K562 (cell line): ENCODE measurements around the gene DDR2. TPM values are rescaled to one million over a fixed set of nuclear protein-coding genes. Genes with fewer than 3 reads are reported as not detected.

ENCODE experiments used
- HMG20B ChIP-seq: fragments of 250-450 bp; sonication (Bioruptor Pico); IDR thresholded peaks from 2 replicates; pipeline ENCODE4 v1.5.0; 2021; ENCODE audit warnings: mild to moderate bottlenecking
- polyA plus RNA-seq, 8 experiments: library from polyadenylated mRNA; depleted of rRNA in 4 of 8; stranded (reverse) in 5 of 8; unstranded in 3 of 8; fragments of >200 nt; fragmentation: Nextera tagmentation in 2 of 8; fragmentation: Illumina TruSeq in 1 of 8; extraction: Ambion mirVana in 2 of 8; extraction: Trizol in 1 of 8; gene quantifications; 2 replicates each; pipeline versions ENCODE4 v1.2.1 to v1.2.3, GENCODE V29; 2011 to 2014; ENCODE audit warnings: inconsistent platforms in 1 of 8, missing spikeins in 1 of 8
- total RNA-seq, 7 experiments: library from RNA; depleted of rRNA in 6 of 7; stranded (reverse); fragments of >200 nt in 6 of 7; fragmentation: Illumina TruSeq in 2 of 7; extraction: Trizol in 2 of 7; gene quantifications; 2 replicates each; pipeline versions ENCODE4 v1.2.1 to v1.2.3, GENCODE V29; 2011 to 2021; ENCODE audit warnings: low replicate concordance in 1 of 7
- TF ChIP-seq, protein P1 (sequence below), 2 experiments: fragments of 450-650 bp in 1 of 2; sonication (generic) in 1 of 2; formaldehyde crosslinking in 1 of 2; IDR thresholded peaks; 2 replicates each; pipeline versions ENCODE4 v1.7.1 to v1.9.0; 2016 to 2022; ENCODE audit warnings: inconsistent platforms in 1 of 2, mild to moderate bottlenecking in 1 of 2, missing genetic modification reagents in 1 of 2

The DDR2 gene
- total and polyA plus RNA-seq, 9 of the 15 experiments (the other 6 are each of a cell fraction or from before 2014, with no cell fraction given), result 0.36 to 2.0 (median 1.1) TPM

- TF ChIP-seq, protein P1, sequence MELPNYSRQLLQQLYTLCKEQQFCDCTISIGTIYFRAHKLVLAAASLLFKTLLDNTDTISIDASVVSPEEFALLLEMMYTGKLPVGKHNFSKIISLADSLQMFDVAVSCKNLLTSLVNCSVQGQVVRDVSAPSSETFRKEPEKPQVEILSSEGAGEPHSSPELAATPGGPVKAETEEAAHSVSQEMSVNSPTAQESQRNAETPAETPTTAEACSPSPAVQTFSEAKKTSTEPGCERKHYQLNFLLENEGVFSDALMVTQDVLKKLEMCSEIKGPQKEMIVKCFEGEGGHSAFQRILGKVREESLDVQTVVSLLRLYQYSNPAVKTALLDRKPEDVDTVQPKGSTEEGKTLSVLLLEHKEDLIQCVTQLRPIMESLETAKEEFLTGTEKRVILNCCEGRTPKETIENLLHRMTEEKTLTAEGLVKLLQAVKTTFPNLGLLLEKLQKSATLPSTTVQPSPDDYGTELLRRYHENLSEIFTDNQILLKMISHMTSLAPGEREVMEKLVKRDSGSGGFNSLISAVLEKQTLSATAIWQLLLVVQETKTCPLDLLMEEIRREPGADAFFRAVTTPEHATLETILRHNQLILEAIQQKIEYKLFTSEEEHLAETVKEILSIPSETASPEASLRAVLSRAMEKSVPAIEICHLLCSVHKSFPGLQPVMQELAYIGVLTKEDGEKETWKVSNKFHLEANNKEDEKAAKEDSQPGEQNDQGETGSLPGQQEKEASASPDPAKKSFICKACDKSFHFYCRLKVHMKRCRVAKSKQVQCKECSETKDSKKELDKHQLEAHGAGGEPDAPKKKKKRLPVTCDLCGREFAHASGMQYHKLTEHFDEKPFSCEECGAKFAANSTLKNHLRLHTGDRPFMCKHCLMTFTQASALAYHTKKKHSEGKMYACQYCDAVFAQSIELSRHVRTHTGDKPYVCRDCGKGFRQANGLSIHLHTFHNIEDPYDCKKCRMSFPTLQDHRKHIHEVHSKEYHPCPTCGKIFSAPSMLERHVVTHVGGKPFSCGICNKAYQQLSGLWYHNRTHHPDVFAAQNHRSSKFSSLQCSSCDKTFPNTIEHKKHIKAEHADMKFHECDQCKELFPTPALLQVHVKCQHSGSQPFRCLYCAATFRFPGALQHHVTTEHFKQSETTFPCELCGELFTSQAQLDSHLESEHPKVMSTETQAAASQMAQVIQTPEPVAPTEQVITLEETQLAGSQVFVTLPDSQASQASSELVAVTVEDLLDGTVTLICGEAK (IDR thresholded peaks at IDR 0.05), result no peak
- TF ChIP-seq, protein P1 (CRISPR knock-in tag; IDR thresholded peaks at IDR 0.05), result no peak
- TF ChIP-seq HMG20B (CRISPR knock-in tag), result no peak
Observed at GRCh38 chr1:162706003-162706402, 73.7 kb downstream of the DDR2 start (continued).
